HFFc6 (cell line): ENCODE results near the gene F8. TPM values are rescaled to one million over a fixed set of nuclear protein-coding genes. Genes with fewer than 3 reads are reported as not detected.
"Not testable (repeated sequence)": the region's sequence is repeated elsewhere in the genome, so short reads cannot be mapped to it uniquely, and the experiment has no call there.

Source experiments
- DNase-seq: peaks from one replicate; pipeline ENCODE4 v3.0.0-alpha.2; 2018
- H3K27ac Mint-ChIP-seq: 2 replicates; pipeline ENCODE4 v1.8.0; 2020; ENCODE audit warnings: mild to moderate bottlenecking, mixed read lengths
- H3K27me3 Mint-ChIP-seq: 2 replicates; pipeline ENCODE4 v1.8.0; 2021; ENCODE audit warnings: mild to moderate bottlenecking, moderate library complexity, mixed read lengths; ENCODE audit not compliant: insufficient read depth
- H3K36me3 Mint-ChIP-seq: 2 replicates; pipeline ENCODE4 v1.8.0; 2021; ENCODE audit warnings: low read depth, mixed read lengths
- H3K4me1 Mint-ChIP-seq: 2 replicates; pipeline ENCODE4 v1.8.0; 2020; ENCODE audit warnings: low read depth, mixed read lengths
- H3K4me3 Mint-ChIP-seq: 2 replicates; pipeline ENCODE4 v1.8.0; 2020; ENCODE audit warnings: mild to moderate bottlenecking, moderate library complexity, mixed read lengths
- H3K9me3 Mint-ChIP-seq: 2 replicates; pipeline ENCODE4 v1.8.0; 2020; ENCODE audit warnings: mild to moderate bottlenecking, mixed read lengths
- CTCF ChIP-seq: fragments of 200-600 bp; sonication (generic); IDR thresholded peaks from 2 replicates; pipeline ENCODE4 v1.5.0; 2021; ENCODE audit warnings: antibody characterized with exemption, mild to moderate bottlenecking
- total RNA-seq, 6 experiments: library from RNA; stranded (reverse); fragmentation: NEBNext Ultra II Directional; extraction: Animal tissue kit (Norgen Biotek cat#: 25700); gene quantifications; 2 replicates in 1 of 6; 3 replicates in 5 of 6; pipeline ENCODE4 v1.2.3, GENCODE V29; 2021

F8 gene
- total RNA-seq, 6 experiments from 2014 or later, result 1.0 to 1.6 (median 1.4) TPM

- Mint-ChIP-seq H3K9me3 (peaks cover 8% of the 10 kb centered on the region; the same call in 1 of the 2 replicates), H3K27ac (no peak overlapping the region), H3K4me1 (no peaks in the 10 kb centered on the region), H3K27me3 (peaks cover 7% of the 10 kb centered on the region), H3K36me3 (no peaks in the 10 kb centered on the region), H3K4me3 (no peak overlapping the region)
- TF ChIP-seq CTCF, result no peak
- no peak for DNase-seq
These were observed 113.7 kb downstream of the F8 start for GRCh38 chrX:154908821-154909220.

DNA sequence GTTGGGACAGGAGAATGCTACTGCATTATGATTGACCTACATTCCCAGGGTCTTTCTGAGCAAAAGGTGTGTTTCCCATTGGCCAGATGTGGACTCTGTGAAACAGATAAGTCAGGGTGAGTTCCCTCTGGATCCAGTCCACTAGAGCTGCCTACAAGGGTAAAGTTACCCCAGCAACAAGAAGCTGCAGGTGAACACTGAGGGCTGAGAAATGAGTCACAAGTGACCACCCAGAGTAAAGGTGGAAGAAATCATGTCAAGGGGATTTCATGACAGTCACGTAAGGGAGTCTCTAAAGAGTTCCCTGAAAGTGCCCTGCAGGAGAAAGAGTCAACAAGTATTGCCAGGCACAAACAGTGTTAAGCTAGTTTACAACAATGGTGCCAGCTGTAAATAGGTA, 120.1 kb downstream of the F8 start:
- H3K4me1 Mint-ChIP-seq, result no peaks in the 10 kb centered on the region
- no peaks in the 10 kb centered on the region for H3K36me3 Mint-ChIP-seq
- H3K9me3 Mint-ChIP-seq, result no peaks in the 10 kb centered on the region
- DNase-seq, result no peak
- H3K27ac Mint-ChIP-seq, result no peak overlapping the region
- no peak for TF ChIP-seq CTCF
- no peak overlapping the region for H3K4me3 Mint-ChIP-seq
- H3K27me3 Mint-ChIP-seq, result peaks cover 13% of the 10 kb centered on the region; the same call in 1 of the 2 replicates

DNA sequence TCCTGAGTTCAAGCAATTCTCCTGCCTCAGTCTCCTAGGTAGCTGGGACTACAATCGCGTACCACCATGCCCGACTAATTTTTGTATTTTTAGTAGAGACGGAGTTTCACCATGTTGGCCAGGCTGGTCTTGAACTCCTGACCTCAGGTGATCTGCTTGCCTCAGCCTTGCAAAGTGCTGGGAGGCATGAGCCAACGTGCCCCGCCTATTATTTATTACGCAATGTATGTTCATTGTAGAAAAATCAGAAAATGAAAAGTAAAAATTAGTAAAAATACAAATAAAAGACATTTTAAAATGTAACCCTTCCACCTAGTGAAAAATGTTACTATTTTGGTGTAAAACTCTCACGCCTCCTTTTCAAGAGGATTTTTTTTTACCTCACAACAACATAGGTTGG, 122.2 kb downstream of the F8 start:
- Mint-ChIP-seq H3K4me1 (peaks cover 14% of the 10 kb centered on the region), H3K4me3 (no peak overlapping the region), H3K27me3 (peaks cover 13% of the 10 kb centered on the region), H3K27ac (no peak overlapping the region), H3K36me3 (no peaks in the 10 kb centered on the region), H3K9me3 (no peaks in the 10 kb centered on the region)
- no peak for TF ChIP-seq CTCF
- no peak for DNase-seq

DNA sequence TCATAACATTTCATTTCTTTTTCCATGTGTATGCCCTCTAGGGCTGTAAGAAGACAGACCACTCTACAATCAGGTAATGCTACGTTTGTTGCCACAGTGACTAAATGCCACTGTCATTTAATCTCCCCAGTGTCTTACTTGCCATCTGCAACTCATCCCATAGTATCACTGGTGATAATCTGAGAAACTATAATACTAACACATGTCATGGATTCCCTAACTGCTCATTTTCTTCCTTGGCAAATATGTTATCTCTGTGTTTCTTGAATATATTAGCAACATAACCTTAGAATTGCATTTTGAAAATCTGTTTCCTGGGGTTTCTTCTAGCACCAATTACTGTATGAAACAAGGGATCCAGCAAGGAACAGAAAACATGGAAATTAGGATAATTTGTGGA, 130.2 kb downstream of the F8 start:
- Mint-ChIP-seq H3K27me3 (no peaks in the 10 kb centered on the region; the same call in 1 of the 2 replicates), H3K27ac (no peak overlapping the region), H3K9me3 (no peaks in the 10 kb centered on the region), H3K36me3 (no peaks in the 10 kb centered on the region), H3K4me1 (peaks cover 18% of the 10 kb centered on the region), H3K4me3 (no peak overlapping the region)
- no peak for DNase-seq
- no peak for TF ChIP-seq CTCF

GRCh38 chrX:154890990-154891639, 131.4 kb downstream of the F8 start:
- Mint-ChIP-seq H3K4me1 (peaks cover 12% of the 10 kb centered on the region), H3K4me3 (no peak overlapping the region), H3K27ac (no peak overlapping the region), H3K36me3 (no peaks in the 10 kb centered on the region), H3K27me3 (no peaks in the 10 kb centered on the region), H3K9me3 (no peaks in the 10 kb centered on the region)
- no peak for DNase-seq
- TF ChIP-seq CTCF, result no peak

DNA sequence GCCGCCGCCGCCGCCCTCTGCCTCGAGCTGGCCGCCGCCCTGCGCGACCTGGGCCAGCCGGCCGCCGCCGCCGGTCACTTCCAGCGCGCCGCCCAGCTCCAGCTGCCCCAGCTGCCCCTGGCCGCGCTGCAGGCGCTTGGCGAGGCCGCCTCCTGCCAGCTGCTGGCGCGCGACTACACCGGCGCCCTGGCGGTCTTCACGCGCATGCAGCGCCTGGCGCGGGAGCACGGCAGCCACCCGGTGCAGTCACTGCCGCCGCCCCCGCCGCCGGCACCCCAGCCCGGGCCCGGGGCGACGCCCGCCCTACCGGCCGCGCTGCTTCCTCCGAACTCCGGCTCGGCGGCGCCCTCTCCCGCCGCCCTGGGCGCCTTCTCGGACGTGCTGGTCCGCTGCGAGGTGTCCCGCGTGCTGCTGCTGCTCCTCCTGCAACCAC, 135.7 kb downstream of the F8 start:
- H3K36me3 Mint-ChIP-seq, H3K9me3 Mint-ChIP-seq, DNase-seq, H3K4me3 Mint-ChIP-seq, H3K4me1 Mint-ChIP-seq, H3K27ac Mint-ChIP-seq, H3K27me3 Mint-ChIP-seq: not testable (repeated sequence)

GRCh38 chrX:154886069-154886788, 136.3 kb downstream of the F8 start, which contains the start of gene F8A1:
F8A1 (plus strand) TSS chrX:154886355; CDS start chrX:154886375, 20 bp downstream.
- H3K27me3 Mint-ChIP-seq, H3K4me3 Mint-ChIP-seq, DNase-seq, H3K4me1 Mint-ChIP-seq, H3K9me3 Mint-ChIP-seq, H3K36me3 Mint-ChIP-seq, H3K27ac Mint-ChIP-seq: not testable (repeated sequence)

DNA sequence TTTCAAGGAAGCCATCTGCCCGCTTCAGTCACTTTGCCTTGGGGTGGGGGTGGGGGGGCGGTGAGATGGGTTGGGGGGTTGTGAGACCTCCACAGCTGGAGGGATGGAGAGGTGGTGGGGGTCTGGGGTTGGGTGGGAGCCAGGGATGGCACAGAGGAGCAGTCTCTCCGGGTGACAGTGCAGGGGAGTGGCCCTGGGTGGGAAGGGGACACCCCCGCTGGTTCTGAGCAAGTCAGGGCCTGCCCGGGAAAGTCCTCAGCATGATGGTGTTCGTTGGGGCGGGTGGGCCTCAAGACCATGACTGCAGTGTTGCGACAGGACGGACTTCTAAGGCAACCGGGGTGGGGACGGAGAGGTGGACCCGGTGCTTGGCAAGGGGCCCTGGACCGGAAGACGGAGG, 137.0 kb downstream of the F8 start:
- not testable (repeated sequence) for H3K36me3 Mint-ChIP-seq, H3K4me3 Mint-ChIP-seq, H3K9me3 Mint-ChIP-seq, H3K27me3 Mint-ChIP-seq, H3K4me1 Mint-ChIP-seq, DNase-seq, H3K27ac Mint-ChIP-seq

DNA sequence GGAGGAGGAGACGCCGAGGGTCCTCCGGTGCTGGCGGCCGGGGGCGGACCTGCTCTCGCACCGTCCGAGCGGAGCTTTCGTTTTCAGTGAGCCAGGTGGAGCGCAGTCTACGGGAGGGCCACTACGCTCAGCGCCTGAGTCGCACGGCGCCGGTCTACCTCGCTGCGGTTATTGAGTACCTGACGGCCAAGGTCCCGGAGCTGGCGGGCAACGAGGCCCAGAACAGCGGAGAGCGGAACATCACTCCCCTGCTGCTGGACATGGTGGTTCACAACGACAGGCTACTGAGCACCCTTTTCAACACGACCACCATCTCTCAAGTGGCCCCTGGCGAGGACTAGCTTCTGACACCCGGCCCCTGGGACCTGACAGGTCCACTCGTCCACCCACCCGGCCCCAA, 137.5 kb downstream of the F8 start:
- DNase-seq, H3K4me3 Mint-ChIP-seq, H3K27me3 Mint-ChIP-seq, H3K4me1 Mint-ChIP-seq, H3K36me3 Mint-ChIP-seq, H3K9me3 Mint-ChIP-seq, H3K27ac Mint-ChIP-seq: not testable (repeated sequence)
